T-helper 17 cell (primary cell): ENCODE results near the gene BIN2. TPM values are rescaled to one million over a fixed set of nuclear protein-coding genes. Genes with fewer than 3 reads are reported as not detected.

ENCODE experiments used
- ATAC-seq: fragments of 150-1000 bp; cut with Tn5 transposase; 2 replicates; pipeline ENCODE4 v1.10.0; 2021; ENCODE audit warnings: mild to moderate bottlenecking, moderate library complexity
- DNase-seq, 3 donors: peaks; one replicate each; pipeline versions ENCODE4 v3.0.0 to v3.0.0-alpha.2; 2020 to 2021
- H3K9me3 ChIP-seq: one replicate; pipeline ENCODE4 v1.7.0; 2013; ENCODE audit warnings: low read length, mild to moderate bottlenecking; ENCODE audit not compliant: control insufficient read depth, poor library complexity, severe bottlenecking
- H3K27ac Mint-ChIP-seq: one replicate; pipeline ENCODE4 v1.8.0; 2022; ENCODE audit warnings: mild to moderate bottlenecking, moderate library complexity, mixed read lengths
- H3K27me3 Mint-ChIP-seq: one replicate; pipeline ENCODE4 v1.8.0; 2022; ENCODE audit warnings: mixed read lengths
- H3K36me3 Mint-ChIP-seq: one replicate; pipeline ENCODE4 v1.8.0; 2022; ENCODE audit warnings: low read depth, mixed read lengths
- H3K4me1 Mint-ChIP-seq: one replicate; pipeline ENCODE4 v1.8.0; 2022; ENCODE audit warnings: mild to moderate bottlenecking, mixed read lengths
- H3K4me3 Mint-ChIP-seq: one replicate; pipeline ENCODE4 v1.8.0; 2022; ENCODE audit warnings: mild to moderate bottlenecking, moderate library complexity, mixed read lengths
- total RNA-seq, 4 donors: library from RNA in 2 of 4; stranded (reverse) in 2 of 4; gene quantifications; one replicate each; pipeline ENCODE4 v1.2.3 and lab custom pipeline; 2022 to 2026

BIN2 gene
- total RNA-seq, 2 donors from 2014 or later: 216 to 233 TPM

DNA sequence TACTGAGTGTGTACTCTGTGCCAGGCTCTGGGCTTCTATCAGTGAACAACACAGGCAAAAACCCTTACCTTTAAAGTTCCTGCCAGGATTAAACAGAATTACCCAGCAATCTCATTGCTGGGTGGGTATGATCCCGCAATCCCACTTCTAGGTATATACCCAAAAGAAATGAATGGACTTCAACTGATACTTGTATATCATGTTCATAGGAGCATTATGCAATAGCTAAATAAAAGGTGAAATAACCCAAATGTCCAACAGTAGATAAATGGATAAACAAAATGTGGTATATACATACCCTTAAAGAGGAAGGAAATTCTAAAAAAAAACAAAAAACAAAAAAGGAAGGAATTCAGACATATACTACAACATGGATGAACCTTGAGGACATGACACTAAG, 70.7 kb downstream of the BIN2 start:
- ATAC-seq: no peak
- no peak for DNase-seq
- Mint-ChIP-seq H3K27me3 (no peaks in the 10 kb centered on the region), H3K27ac (no peak overlapping the region), H3K4me3 (no peak overlapping the region), H3K36me3 (peaks cover 5% of the 10 kb centered on the region), H3K4me1 (peaks cover 15% of the 10 kb centered on the region)
- no peaks in the 10 kb centered on the region for H3K9me3 ChIP-seq

DNA sequence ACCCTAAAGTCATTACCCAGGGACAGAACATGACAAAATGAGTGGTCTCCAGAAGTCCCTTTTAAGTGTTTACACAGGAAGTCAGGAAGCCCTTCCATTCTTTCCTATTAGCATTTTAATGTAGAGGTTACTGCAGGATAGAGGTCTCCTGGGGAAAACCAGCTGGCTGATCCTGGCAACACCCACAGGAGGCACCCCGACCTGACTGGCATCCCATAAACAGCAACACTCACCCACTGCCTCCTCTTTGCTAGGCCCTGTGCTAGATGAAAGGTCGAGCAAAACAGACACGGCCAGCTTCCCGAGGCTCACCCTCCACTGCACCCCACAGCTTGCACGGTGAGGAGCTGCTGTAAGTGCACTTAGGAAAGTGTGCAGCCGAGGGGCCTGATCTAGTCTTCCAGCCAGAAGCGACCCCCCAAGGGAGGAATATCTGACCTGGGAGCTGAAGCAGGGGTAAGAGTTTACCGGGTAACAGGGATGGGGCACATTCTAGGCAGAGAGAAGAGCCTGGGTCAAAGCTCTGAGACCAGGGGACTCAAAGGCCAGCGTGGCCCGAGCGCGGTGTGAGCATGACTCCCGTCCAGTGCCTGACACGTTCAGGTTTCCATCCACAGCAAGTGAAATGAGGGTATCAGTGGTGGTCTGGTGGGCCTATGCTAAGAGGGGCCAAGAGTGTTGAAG, 76.3 kb downstream of the BIN2 start:
- ATAC-seq: no peak
- no peaks in the 10 kb centered on the region for H3K27me3 Mint-ChIP-seq
- peaks cover 4% of the 10 kb centered on the region for H3K36me3 Mint-ChIP-seq
- H3K9me3 ChIP-seq: no peaks in the 10 kb centered on the region
- no peak overlapping the region for H3K4me3 Mint-ChIP-seq
- peak overlapping the region; percentile 90 for H3K27ac Mint-ChIP-seq
- H3K4me1 Mint-ChIP-seq: peaks cover 39% of the 10 kb centered on the region
- no peak for DNase-seq

DNA sequence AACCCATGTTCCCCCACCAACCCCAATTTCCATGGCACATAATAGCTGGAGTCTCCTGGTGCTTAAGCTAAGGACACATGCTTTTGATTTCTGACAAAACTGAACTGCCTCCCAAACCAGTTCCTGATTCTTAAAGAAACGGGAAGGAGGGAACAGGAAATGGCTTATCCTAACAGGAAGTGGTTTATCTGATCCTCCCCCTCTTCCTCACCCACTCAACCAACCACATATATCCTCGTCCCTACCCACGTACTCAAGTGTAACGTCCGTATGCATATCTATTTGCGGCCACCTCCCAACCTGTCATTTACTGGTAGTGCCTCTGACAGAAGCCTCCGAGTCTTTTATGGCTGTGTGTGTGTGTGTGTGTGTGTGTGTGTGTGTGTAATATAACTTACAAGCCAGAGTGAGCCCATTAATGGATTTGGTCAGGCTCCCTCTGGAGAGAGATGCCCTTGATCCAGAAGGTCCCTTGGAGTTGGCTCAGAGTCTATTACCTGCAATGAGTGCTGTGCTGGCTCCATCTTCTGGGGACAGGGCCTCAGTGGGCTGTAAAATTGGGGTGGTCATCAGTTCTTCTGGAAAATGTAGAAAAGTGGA, 77.6 kb downstream of the BIN2 start:
- Mint-ChIP-seq H3K27ac (peak overlapping the region; percentile 90), H3K4me1 (peaks cover 46% of the 10 kb centered on the region), H3K36me3 (peaks cover 7% of the 10 kb centered on the region), H3K4me3 (peak overlapping the region; percentile 72), H3K27me3 (no peaks in the 10 kb centered on the region)
- no peaks in the 10 kb centered on the region for H3K9me3 ChIP-seq
- DNase-seq: no peak
- ATAC-seq: peak; percentile 68

DNA sequence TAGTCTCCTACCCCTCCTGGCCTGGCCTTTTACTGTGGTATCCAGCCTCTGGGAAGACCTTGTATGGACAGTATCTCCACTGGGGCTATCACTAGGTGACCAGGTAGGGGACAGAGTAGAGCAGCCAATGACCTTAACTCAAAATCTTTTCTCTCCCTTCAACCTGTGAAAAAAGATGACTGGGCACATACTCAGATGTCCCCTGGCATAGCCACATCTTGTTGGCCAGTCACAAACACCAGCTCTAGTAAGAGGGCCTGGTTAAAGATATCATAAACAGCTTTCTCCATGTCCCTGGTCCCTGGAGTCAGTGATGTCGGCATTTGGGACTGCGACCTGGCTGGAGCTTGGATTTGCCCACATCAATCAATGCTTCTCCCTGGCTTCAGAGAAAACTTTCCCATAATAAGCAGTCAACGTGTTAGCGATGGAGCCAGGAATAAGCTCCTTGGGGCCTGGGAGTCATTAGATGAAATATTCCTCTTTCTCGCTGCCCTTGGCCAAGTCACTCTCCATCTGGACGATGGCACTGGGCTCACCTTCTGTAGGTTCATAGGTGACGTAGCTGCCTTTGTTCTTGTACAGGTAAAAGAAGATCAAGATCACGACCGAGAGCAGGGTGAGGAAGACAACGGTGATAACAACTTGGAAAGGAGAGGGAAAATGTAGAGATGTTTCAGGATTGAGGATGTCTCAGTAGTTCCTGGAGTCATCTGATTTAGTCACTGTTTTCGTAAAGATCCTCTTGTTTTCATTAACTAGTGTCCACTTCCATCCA, 78.3 kb downstream of the BIN2 start:
- ATAC-seq (no peak), DNase-seq (no peak)
- Mint-ChIP-seq H3K4me1 (peaks cover 47% of the 10 kb centered on the region), H3K27me3 (no peaks in the 10 kb centered on the region), H3K4me3 (peak overlapping the region; percentile 60), H3K27ac (peak overlapping the region; percentile 90), H3K36me3 (peaks cover 7% of the 10 kb centered on the region)
- H3K9me3 ChIP-seq: no peaks in the 10 kb centered on the region

DNA sequence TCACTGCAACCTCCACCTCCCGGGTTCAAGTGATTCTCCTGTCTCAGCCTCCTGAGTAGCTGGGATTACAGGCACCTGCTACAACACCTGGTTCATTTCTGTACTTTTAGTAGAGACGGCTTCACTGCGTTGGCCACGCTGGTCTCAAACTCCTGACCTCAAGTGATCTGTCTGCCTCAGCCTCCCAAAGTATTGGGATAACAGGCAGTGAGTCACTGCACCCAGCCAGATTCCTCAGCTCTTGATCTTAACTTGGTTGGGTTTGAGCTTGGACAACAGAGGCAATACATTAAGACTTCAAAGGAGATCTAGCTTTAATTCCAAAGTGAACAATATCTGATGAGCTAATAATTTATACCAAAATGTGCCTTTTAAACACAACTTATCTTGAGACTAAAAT, 79.7 kb downstream of the BIN2 start:
- H3K27me3 Mint-ChIP-seq: no peaks in the 10 kb centered on the region
- DNase-seq: no peak
- no peaks in the 10 kb centered on the region for H3K9me3 ChIP-seq
- no peak for ATAC-seq
- H3K36me3 Mint-ChIP-seq: peaks cover 7% of the 10 kb centered on the region
- H3K27ac Mint-ChIP-seq: peak overlapping the region; percentile 90
- no peak overlapping the region for H3K4me3 Mint-ChIP-seq
- H3K4me1 Mint-ChIP-seq: peaks cover 56% of the 10 kb centered on the region

DNA sequence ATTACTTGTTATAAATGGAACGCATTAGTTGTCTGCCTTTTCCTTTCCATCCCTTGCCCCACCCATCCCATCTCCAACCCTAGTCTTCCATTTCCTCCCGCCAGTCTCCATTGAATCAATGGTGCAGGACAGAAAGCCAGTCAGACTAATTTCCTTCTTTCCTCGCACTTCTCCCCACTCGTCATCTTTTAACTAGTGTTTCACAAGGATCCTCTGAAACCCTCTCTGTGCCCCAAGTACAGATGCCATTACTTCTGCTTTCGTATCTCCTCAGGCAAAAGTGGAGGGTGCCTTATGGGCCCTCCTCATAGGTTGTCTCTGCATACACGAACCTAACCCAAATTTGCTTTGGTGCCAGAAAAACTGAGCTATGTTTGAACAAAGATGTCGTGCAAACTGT, 81.1 kb downstream of the BIN2 start:
- Mint-ChIP-seq H3K4me3 (peak overlapping the region; percentile 64), H3K27me3 (no peaks in the 10 kb centered on the region), H3K4me1 (peaks cover 55% of the 10 kb centered on the region), H3K36me3 (peaks cover 5% of the 10 kb centered on the region), H3K27ac (peak overlapping the region; percentile 87)
- no peaks in the 10 kb centered on the region for H3K9me3 ChIP-seq
- DNase-seq (no peak), ATAC-seq (no peak)

DNA sequence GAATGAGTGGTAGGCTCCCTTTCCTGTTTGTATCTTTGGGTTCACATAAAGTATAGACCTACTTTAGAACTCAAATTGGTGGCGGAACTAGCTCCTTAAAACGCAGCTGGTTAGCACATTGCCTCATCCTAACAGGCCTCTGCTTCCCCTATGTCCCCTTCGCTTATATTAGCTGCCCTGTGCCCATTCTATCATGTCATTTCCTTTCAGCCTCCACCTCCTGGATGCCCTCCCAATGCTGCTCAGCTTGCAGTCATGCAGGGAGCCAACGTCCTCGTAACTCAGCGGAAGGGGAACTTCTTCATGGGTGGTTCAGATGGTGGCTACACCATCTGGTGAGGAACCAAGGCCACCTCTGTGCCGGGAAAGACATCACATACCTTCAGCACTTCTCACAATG, 81.9 kb downstream of the BIN2 start:
- peaks cover 5% of the 10 kb centered on the region for H3K36me3 Mint-ChIP-seq
- no peak for ATAC-seq
- peaks cover 50% of the 10 kb centered on the region for H3K4me1 Mint-ChIP-seq
- DNase-seq: no peak
- peak overlapping the region; percentile 68 for H3K4me3 Mint-ChIP-seq
- H3K27me3 Mint-ChIP-seq: no peaks in the 10 kb centered on the region
- H3K27ac Mint-ChIP-seq: peak overlapping the region; percentile 87
- no peaks in the 10 kb centered on the region for H3K9me3 ChIP-seq

DNA sequence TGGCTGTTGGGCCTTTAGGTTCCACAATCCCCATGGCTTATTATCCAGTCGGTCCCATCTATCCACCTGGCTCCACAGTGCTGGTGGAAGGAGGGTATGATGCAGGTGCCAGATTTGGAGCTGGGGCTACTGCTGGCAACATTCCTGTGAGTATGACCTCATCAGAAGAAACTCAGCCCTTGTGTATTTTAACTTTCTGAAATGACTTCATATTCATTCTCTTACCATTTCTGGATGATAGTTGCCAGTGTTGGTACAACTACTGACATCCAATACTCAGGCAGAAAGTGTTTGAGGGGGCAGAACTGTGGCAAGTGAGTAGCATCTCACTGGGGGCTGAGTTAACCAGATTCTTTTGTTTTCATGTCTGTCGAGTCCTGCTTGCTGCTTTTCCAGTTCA, 83.0 kb downstream of the BIN2 start:
- Mint-ChIP-seq H3K4me1 (peaks cover 45% of the 10 kb centered on the region), H3K4me3 (peak overlapping the region; percentile 96), H3K36me3 (peaks cover 5% of the 10 kb centered on the region), H3K27ac (peak overlapping the region; percentile 98), H3K27me3 (no peaks in the 10 kb centered on the region)
- no peaks in the 10 kb centered on the region for H3K9me3 ChIP-seq
- DNase-seq (no peak), ATAC-seq (no peak)

DNA sequence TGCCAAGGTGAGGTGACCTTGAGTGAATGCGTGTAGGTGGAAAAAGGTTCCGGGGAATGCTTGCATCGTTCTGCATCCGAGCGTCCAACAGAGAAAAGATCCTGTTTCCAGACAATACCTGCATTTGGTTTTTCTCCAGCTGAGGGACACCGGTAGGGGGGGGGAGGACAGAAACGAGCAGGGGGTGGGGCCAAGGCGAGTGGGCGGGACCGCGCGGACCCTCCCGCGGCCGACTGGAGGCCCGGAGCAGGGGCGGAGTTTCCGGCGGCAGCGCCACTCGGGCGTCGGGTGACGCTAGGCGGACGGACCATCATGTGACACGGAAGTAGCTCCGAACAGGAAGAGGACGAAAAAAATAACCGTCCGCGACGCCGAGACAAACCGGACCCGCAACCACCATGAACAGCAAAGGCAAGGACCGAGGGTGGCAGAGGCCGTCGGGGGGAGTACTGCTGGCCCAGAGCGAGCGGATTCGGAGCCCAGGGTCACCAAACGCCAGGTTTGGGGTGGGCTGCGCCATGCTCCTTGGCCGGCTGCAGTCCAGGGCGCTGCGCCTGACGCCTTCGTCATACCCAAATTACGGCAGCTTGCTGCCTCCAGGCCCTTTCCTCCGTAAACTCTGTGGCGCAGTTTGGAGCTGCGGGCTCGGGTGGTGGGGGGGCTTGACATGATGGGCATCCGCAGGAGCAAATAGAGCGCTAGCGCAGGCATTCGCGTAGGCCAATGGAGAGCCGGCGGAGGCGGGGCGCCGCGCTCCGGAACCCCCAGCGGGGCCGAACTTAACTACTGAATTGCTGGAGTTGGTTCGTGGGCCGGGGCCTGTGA, 85.3 kb downstream of the BIN2 start, which contains the start of gene DAZAP2:
Gene DAZAP2 (plus strand): TSS at position 317 of the 825 bp plus-strand sequence. CDS start 82 bp downstream, at position 399.
- ATAC-seq: peak; percentile 90

DNA sequence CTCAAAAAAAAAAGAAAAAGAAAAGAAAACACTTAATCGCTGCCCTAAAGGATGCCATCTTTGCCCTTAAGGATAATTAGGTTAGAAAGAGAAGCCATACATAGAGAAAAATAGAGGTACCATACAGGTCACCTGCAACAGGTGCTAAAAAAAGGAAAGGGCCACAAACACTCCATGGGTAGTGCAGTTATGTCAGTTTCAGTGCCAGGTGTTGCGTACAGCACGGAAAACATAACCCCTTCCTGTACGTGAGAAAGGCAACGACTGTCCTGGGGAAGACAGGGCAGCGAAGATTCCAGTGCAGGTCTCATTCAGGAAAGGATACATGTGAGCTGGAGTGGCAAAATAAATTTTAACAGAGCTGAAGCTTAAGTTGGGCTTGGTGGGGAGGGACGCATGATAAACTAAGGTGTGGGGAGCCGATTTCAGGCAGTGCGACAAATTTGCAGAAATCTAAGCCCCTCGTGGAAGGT, 85.9 kb downstream of the BIN2 start:
- Mint-ChIP-seq H3K27me3 (no peaks in the 10 kb centered on the region), H3K27ac (peak overlapping the region; percentile 98), H3K4me3 (peak overlapping the region; percentile 96), H3K4me1 (peaks cover 37% of the 10 kb centered on the region), H3K36me3 (peaks cover 5% of the 10 kb centered on the region)
- ATAC-seq (peak; percentile 9), DNase-seq (no peak)
- H3K9me3 ChIP-seq: no peaks in the 10 kb centered on the region

More for the DNA sequence above, 85.3 kb downstream of the BIN2 start, which contains the start of gene DAZAP2:
- H3K9me3 ChIP-seq: no peaks in the 10 kb centered on the region
- Mint-ChIP-seq H3K4me3 (peak within 1 kb of the TSS; percentile 96), H3K27me3 (no peaks in the 10 kb centered on the region), H3K4me1 (peaks cover 39% of the 10 kb centered on the region), H3K27ac (peak within 1 kb of the TSS; percentile 98), H3K36me3 (peaks cover 5% of the 10 kb centered on the region)
- DNase-seq: peak; percentile 89 to 96 (median 96)

DNA sequence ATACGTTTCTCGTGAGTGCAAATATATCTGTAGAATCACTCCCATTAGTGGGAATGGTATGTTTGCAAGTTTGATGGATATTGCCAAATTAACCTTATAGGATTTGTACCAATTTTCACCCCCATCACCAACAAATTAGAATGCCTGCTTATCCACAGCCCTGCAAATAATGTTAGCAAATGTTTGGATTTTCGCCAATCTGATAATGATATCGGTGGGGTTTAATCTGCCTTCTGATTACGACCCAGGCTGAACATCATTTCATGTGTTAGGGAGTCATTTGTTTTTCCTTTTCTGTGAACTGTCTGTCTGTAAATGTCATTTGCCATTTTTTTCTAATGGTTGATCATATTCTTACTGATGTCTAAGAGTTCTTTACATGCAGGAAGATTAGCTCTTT, 89.4 kb downstream of the BIN2 start:
- DNase-seq (no peak), ATAC-seq (no peak)
- Mint-ChIP-seq H3K27me3 (no peaks in the 10 kb centered on the region), H3K4me1 (peaks cover 13% of the 10 kb centered on the region), H3K27ac (no peak overlapping the region), H3K36me3 (no peaks in the 10 kb centered on the region), H3K4me3 (no peak overlapping the region)
- no peaks in the 10 kb centered on the region for H3K9me3 ChIP-seq

DNA sequence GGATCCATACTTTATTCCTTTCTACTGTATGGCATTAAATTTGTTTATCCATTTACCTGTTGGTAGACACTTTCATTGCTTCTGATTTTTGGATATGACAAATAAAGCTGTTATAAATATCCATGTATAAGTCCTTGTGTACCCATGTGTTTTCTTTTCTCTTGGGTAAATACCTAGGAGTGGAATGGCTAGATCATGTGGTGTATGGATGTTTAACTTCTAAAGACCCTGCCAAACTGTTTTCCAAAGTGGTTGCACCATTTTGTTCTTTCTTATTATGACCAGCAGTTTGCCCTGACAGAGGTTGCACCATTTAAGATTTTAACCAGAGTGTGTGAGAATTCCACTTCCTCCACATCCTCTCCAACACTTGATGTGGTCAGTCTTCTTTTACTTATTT, 91.3 kb downstream of the BIN2 start:
- H3K9me3 ChIP-seq: no peaks in the 10 kb centered on the region
- Mint-ChIP-seq H3K27me3 (no peaks in the 10 kb centered on the region), H3K36me3 (no peaks in the 10 kb centered on the region), H3K4me1 (peaks cover 7% of the 10 kb centered on the region), H3K27ac (no peak overlapping the region), H3K4me3 (no peak overlapping the region)
- ATAC-seq (no peak), DNase-seq (no peak)
